Parathyroid adenoma (tissue), 2 donors: ENCODE data around the gene ESRRA.

Source experiments
- H2AFZ ChIP-seq: fragments of 300-600 bp; sonication (generic); one replicate; pipeline ENCODE4 v1.7.0; 2017; ENCODE audit warnings: antibody characterized with exemption, mild to moderate bottlenecking
- H3K27ac ChIP-seq: fragments of 300-600 bp; sonication (generic); one replicate; pipeline ENCODE4 v1.7.0; 2017
- H3K27me3 ChIP-seq: fragments of 300-600 bp; sonication (generic); one replicate; pipeline ENCODE4 v1.7.0; 2017; ENCODE audit warnings: low read length; ENCODE audit not compliant: control insufficient read depth, insufficient read depth
- H3K36me3 ChIP-seq: fragments of 300-600 bp; sonication (generic); one replicate; pipeline ENCODE4 v1.7.0; 2017; ENCODE audit warnings: low read length; ENCODE audit not compliant: control insufficient read depth, insufficient read depth
- H3K4me1 ChIP-seq: fragments of 300-600 bp; sonication (generic); one replicate; pipeline ENCODE4 v1.7.0; 2017; ENCODE audit warnings: control low read depth
- H3K4me2 ChIP-seq: fragments of 300-600 bp; sonication (generic); one replicate; pipeline ENCODE4 v1.7.0; 2017; ENCODE audit warnings: low read length
- H3K4me3 ChIP-seq: fragments of 300-600 bp; sonication (generic); one replicate; pipeline ENCODE4 v1.7.0; 2017; ENCODE audit warnings: low read depth, low read length
- H3K79me2 ChIP-seq: fragments of 300-600 bp; sonication (generic); one replicate; pipeline ENCODE4 v1.7.0; 2017; ENCODE audit warnings: control low read depth
- H3K9ac ChIP-seq: fragments of 300-600 bp; sonication (generic); one replicate; pipeline ENCODE4 v1.7.0; 2017; ENCODE audit warnings: mild to moderate bottlenecking
- H3K9me3 ChIP-seq: fragments of 300-600 bp; sonication (generic); one replicate; pipeline ENCODE4 v1.7.0; 2017; ENCODE audit warnings: low read length; ENCODE audit not compliant: control insufficient read depth
- TF ChIP-seq, protein P1 (sequence below): fragments of 300-600 bp; sonication (generic); IDR thresholded peaks from one replicate; pipeline ENCODE4 v1.7.0; 2017; ENCODE audit warnings: antibody characterized with exemption, mild to moderate bottlenecking
- donor health status: primary hyperparathyroidism.

Gene ESRRA

DNA sequence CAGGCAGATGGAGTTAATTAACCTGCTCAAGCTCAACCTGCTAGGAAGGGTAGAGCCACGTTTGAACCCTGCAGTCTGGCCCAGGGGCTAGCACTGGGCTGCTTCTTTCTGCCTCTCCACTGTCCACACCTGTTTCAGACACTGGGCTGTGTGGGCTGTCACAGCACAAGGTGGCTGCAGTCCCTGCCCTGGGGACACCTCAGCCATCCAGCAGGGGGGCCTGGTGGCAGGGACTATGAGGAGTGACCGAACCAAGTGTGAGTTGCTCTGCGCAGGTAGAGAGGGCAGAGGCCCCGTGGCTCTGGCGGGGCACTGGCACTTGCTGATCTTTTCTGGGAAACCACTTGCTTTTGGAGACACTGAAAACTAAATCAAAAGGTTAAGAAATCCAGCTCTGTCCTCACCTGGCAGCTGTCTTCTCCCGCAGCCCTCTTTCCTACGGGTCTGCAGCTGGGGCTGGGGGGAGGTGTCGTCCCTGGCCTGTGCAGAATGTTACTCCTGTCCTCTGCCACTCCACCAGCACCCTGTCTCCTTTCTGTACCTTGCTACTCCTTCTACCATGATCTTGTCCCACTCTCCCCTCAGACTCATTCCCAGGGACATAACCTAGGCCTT lies 26.6 kb upstream of the ESRRA start:
- H3K4me2 ChIP-seq: no peak overlapping the region
- no peaks in the 10 kb centered on the region for H3K27me3 ChIP-seq
- H3K36me3 ChIP-seq: no peaks in the 10 kb centered on the region
- no peak overlapping the region for H3K4me3 ChIP-seq
- no peak overlapping the region for H3K27ac ChIP-seq
- H3K9ac ChIP-seq: no peak overlapping the region
- H3K9me3 ChIP-seq: no peaks in the 10 kb centered on the region
- peaks cover 2% of the 10 kb centered on the region for H3K4me1 ChIP-seq
- H3K79me2 ChIP-seq: peaks cover 16% of the 10 kb centered on the region
- no peak overlapping the region for H2AFZ ChIP-seq
- TF ChIP-seq, protein P1, sequence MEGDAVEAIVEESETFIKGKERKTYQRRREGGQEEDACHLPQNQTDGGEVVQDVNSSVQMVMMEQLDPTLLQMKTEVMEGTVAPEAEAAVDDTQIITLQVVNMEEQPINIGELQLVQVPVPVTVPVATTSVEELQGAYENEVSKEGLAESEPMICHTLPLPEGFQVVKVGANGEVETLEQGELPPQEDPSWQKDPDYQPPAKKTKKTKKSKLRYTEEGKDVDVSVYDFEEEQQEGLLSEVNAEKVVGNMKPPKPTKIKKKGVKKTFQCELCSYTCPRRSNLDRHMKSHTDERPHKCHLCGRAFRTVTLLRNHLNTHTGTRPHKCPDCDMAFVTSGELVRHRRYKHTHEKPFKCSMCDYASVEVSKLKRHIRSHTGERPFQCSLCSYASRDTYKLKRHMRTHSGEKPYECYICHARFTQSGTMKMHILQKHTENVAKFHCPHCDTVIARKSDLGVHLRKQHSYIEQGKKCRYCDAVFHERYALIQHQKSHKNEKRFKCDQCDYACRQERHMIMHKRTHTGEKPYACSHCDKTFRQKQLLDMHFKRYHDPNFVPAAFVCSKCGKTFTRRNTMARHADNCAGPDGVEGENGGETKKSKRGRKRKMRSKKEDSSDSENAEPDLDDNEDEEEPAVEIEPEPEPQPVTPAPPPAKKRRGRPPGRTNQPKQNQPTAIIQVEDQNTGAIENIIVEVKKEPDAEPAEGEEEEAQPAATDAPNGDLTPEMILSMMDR: no peak

DNA sequence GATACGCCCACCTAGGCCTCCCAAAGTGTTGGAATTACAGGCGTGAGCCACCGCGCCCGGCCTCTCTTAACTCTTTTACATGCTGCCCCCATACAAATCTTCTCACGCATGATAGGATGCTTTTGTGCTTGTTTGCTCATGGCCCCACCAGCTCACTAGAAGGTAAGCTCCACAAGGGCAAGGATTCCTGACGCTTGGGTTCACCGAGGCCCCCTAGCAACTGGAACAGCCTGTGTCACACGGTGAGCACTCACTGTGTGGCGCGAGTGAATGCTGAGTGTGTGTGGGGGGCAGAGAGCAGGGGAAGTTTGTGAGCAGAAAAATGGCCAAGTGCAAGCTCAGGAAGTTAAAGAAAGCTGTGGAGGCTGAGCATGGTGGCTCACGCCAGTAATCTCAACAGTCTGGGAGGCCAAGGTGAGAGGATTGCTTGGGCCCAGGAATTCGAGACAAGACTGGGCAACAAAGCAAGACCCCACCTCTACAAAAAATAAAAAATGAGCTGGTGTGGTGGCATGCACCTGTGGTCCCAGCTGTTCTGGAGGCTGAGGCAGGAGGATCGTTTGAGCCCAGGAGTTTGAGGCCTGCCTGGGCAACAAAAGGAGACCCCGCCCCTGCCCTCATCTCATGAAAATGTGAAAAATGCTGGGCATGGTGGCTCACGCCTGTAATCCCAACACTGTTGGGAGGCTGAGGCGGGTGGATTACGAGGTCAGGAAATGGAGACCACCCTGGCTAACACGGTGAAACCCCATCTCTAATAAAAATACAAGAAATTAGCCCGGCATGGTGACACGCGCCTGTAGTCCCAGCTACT lies 23.2 kb upstream of the ESRRA start:
- Histone ChIP-seq H3K4me1 (peaks cover 6% of the 10 kb centered on the region), H3K9me3 (no peaks in the 10 kb centered on the region), H3K79me2 (peaks cover 24% of the 10 kb centered on the region), H3K27ac (no peak overlapping the region), H3K9ac (no peak overlapping the region), H3K36me3 (no peaks in the 10 kb centered on the region), H2AFZ (no peak overlapping the region), H3K27me3 (no peaks in the 10 kb centered on the region), H3K4me3 (no peak overlapping the region), H3K4me2 (no peak overlapping the region)
- TF ChIP-seq, protein P1: no peak

DNA sequence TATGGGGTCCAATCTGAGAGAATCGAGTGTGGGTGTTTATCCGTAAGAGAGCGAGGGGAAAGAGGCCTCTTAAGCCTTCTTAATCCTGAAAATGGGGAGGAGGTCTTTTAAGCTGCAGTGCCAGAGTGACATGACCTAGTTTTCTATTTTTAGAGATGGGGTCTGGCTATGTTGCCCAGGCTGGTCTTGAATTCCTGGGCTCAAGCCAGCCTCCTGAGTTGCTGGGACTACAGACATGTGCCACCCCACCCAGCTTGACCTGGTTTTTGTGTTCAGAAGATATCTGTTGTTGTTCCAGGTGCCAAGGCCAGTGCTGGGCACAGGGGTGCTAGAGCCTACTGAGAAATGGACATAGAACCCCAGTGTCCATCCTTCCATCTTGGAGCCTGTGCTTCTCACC lies 22.2 kb upstream of the ESRRA start:
- TF ChIP-seq, protein P1: no peak
- no peak overlapping the region for H3K4me2 ChIP-seq
- no peak overlapping the region for H2AFZ ChIP-seq
- H3K27me3 ChIP-seq: no peaks in the 10 kb centered on the region
- no peak overlapping the region for H3K4me3 ChIP-seq
- H3K36me3 ChIP-seq: no peaks in the 10 kb centered on the region
- H3K9me3 ChIP-seq: no peaks in the 10 kb centered on the region
- H3K4me1 ChIP-seq: peaks cover 6% of the 10 kb centered on the region
- no peak overlapping the region for H3K9ac ChIP-seq
- H3K27ac ChIP-seq: no peak overlapping the region
- peaks cover 24% of the 10 kb centered on the region for H3K79me2 ChIP-seq

DNA sequence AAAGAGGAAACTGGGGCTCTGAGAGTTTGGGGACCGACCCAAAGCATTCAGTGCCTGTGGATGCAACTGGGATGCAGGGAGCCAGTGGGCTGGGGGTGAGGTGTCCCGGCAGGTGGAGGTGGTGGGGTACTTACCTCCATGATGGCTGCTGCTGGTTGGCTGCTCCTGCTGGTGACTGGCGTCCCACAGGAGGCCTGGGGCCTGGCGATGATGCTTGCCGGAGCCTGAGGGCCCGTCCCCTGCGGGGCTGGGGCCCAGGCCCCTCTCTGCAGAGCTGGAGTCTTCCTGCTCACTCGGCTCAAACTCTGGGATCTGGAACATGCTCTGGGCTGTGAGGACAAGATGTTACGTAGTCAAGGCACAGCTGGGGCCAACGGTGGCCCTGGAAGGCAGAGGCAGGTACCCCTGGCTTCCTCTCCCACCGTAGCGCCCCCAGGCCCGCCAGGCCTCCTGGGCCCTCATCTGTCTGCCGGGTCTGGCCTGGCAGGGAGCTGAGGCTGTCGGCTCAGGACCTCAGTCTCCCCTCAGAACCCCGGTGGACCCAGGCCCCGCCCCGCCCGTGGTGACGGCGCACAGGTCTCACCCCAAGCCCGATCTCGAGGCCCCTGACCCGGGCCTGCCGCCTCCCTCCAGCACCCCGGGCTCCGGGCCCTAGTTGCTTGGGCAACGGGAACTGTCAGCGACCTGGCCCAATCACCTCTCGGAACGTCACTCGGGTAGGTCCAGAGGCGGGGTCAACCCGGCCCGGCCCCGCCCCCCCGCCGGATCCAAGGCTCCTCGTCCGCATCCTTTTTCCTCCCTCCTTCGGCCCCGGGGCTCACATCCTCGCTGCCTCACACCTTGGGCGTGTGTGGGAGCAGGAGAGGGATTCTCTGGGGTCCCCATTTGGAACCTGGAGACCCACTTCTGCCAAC lies 21.0 kb upstream of the ESRRA start, which contains the start of gene BAD:
BAD (minus strand) TSS at position 618 of the 914 bp plus-strand sequence; CDS start at position 321, 297 bp downstream.
- Histone ChIP-seq H3K4me3 (peak within 1 kb of the TSS; percentile 81), H3K27ac (peak within 1 kb of the TSS; percentile 97), H2AFZ (peak within 1 kb of the TSS; percentile 82), H3K4me1 (peaks cover 6% of the 10 kb centered on the region), H3K36me3 (no peaks in the 10 kb centered on the region), H3K4me2 (peak within 1 kb of the TSS; percentile 77), H3K79me2 (peaks cover 24% of the 10 kb centered on the region), H3K27me3 (no peaks in the 10 kb centered on the region), H3K9me3 (no peaks in the 10 kb centered on the region), H3K9ac (peak within 1 kb of the TSS; percentile 76)
- TF ChIP-seq, protein P1: no peak
